Glomerular visceral epithelial cell (primary cell): ENCODE data around the gene CST3.
"Not testable (repeated sequence)": the region's sequence is repeated elsewhere in the genome, so short reads cannot be mapped to it uniquely, and the experiment has no call there.

Source experiments
- DNase-seq: peaks from one replicate; pipeline ENCODE4 v3.0.0-alpha.2; 2016; ENCODE audit errors: extremely low spot score

The CST3 gene

GRCh38 chr20:23637282-23638221, at the start of gene CST3:
Gene CST3 (minus strand): TSS chr20:23637955. CDS start chr20:23637862, 93 bp downstream.
- peak; percentile 94 for DNase-seq

DNA sequence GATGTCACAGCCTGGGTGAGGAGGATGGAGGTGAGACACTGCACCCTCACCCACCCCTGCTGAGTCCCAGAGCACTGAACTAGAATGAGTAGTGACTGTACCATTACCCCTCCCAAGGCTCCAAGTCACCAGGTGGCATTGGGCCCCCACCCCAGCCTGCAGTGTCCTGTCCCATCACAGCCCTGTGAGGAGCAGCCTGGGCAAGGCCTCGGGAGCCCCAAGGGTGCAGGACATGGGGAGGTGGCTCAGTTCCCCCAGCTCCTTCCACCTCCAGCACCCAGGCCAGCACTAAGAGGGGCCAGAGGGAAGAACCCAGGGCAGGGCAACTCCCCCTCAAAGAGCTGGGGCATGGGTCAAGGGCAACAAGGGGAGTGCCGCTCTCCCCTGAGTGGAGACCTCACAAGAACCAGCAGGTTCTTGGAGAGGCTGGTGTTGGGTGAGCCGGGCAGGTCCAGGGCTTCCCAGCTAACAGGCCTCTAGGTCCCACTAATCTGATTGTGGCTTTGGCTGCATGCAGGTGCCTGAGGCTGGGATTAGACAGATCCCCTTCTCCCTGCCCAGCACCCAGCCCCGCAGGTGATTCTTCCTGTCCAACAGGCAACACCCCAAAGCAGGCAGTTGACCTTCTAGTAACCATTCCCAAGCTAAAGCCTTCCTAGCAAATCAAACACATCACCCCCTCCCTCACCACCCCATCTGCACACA, 48.4 kb upstream of the CST3 start:
- DNase-seq = no peak

- not testable (repeated sequence) for DNase-seq
Observed at GRCh38 chr20:23685529-23685896, 47.8 kb upstream of the CST3 start.

DNA sequence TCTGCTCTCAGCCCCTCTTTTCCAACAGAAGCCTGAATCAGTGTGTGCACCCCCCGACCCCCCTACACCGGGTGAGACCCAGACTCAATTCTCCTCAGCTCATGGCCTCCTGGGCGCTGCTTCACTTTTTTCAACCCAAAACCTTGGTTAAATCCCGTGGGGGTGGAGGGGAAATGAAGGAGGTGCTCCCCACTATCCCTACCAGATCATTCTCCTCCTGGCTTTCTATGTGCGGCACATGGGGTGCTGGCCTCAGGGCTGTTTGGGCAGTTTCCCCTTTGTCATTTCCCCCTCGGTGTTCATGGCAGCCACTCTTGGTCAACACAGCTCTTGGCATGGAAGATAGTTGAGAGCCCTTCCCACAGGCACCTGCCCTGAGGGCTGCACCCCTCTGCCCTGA, 46.5 kb upstream of the CST3 start:
- DNase-seq = no peak

DNA sequence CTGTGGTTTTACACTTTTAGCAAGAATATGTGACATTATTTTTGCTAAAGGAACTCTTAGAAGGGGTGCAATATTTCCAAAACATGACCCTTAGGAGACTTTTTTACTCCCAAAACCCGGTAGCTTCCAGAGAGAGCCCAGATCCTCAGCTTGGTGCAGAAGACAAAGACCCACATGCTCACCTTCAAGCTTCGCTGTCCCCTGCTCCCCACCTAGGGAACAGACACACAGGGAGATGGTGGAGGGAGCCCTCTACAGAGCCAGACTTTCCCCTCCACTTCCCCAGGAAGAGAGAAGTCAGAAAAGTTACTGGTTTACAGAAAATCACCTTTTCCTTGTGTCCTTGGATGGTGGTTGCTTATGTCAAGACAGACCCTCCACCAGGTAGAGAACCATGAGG, 46.1 kb upstream of the CST3 start:
- DNase-seq = no peak

GRCh38 chr20:23683281-23683680, 45.5 kb upstream of the CST3 start:
- no peak for DNase-seq

DNA sequence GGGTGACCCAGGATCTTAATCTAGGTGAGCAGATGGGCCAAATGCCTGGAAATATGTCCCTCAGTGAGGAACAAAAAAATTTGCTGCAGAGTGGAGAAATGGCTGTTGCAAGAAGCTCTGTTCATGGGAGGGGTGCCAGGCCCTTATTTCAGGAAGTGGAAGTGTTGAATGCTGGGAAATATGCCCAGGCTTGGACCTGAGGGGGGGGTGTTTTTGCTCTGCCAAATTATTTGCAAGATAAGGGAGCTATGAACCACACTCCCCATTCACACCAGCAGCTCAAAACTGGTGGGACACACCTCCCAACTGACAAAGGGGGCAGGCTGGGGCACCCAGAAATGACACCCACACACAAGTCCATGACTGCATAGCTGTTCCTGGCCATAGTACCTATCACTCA, 42.4 kb upstream of the CST3 start:
- no peak for DNase-seq

DNA sequence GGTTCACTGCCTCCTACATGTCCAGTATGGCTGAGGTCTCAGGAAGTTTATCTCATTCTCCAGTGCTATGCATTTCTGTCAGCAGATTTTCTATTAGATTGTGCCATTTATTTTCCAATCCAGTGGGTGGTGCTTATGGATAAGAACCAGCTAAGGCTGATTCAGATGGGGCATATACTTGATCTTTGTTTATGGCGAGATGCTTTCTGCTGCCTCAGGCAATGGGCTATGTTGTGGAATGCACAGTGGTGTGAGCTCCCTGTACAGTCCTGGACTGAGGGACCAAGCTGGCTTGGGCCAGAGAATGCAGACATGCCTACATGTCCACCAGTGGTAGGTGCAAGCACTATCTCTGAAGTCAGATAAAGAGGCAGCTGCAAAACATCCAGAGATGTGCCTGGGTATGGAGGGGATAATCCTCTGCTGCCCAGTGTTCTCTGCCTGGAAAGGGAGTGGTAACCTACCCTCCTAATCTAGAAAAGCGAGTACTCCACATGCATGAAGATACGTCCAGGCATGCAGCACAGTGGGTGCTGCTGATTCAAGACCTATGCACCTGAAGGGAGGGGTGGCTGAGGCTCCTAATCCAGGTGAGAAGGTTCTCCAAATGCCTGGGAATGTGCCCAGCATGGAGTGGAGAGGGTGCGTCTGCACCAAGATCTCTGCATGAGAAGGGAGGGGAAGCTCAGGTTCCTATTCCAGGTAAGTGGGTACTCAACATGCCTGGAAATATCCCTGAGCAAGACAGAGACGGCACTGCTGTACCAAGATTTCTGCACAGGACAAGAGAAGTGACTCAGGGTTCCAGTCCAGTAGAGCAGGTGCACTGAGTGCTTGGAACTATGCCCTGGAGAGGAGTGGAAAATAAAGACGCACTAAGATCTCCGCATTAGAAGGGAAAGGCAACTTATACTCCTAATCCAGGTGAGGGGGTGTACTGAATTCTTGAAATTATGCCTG, 41.7 kb upstream of the CST3 start:
- no peak for DNase-seq

DNA sequence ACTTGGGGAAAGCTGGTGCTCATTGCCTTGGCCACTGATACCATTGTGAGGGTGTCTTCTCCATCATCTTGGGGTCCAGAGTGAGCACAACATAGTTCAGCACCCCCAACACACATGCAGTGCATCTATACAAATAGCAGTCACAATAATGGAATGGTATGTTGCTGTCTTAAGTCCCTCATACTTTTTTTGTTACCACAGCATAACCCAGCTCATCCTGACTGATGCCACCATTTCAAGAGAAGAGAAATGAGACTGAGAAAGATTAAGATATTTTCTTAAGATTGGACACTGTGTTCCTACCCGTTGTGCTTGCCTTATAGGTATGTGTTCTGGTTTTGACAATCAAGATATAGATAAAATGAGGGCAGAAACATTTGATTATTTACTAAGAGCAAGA, 35.5 kb upstream of the CST3 start:
- no peak for DNase-seq

DNA sequence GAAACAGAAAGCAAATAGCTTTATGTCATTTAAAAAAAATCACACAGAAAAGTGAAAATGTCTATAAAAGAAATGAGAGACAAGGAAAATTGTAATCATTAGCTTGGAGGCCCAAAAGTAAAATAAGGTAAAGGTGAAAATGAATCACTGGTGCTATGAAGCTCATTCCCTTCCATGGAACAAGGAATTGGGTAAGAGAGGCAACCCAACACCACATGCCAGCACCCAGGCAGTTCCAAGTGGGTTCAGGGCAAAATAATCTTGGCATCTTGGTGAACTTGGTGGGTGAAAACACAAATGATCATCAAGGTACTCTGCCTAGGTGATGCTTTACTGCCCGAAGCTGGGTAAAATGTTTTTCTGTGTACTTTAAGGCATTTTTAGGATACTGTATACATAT, 34.4 kb upstream of the CST3 start:
- no peak for DNase-seq

DNA sequence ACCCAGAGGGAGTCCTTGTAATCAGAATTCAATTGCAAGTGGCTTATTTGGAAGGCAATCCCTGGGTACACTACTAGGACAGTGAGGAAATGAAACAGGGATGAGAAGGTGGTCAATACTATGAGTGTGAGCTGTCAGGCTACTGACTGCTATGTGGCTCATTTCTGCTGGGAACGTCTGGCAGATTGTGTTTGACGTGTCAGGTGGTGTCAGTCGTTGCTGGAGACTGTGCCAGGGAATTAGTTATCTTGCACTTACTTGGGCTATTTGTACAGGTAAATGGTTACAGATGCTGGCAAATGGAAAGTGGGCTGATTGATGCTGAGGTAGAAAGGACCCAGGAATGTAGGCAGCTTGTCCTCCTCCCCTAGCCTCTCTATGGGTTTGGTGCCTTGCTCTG, 33.7 kb upstream of the CST3 start:
- DNase-seq = no peak

- DNase-seq = no peak
Observed at GRCh38 chr20:23670361-23670760, 32.6 kb upstream of the CST3 start.

DNA sequence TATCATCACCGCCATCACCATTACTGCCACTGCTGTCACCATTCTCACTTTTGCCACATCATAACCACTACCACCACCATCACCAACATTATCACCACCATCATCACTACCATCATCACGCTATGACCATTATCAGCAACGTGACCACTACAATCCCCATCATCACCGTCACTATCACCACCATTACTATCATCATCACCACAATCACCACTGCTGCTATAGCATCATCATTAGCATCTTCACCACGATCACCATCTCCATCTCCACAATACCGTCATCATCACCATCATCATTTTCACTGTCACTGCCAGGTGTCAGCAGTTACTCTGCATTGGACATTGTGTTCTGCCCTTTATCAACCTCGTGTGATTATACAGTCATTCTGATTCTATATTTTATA, 32.1 kb upstream of the CST3 start:
- no peak for DNase-seq

GRCh38 chr20:23669327-23669726, 31.6 kb upstream of the CST3 start:
- no peak for DNase-seq

DNA sequence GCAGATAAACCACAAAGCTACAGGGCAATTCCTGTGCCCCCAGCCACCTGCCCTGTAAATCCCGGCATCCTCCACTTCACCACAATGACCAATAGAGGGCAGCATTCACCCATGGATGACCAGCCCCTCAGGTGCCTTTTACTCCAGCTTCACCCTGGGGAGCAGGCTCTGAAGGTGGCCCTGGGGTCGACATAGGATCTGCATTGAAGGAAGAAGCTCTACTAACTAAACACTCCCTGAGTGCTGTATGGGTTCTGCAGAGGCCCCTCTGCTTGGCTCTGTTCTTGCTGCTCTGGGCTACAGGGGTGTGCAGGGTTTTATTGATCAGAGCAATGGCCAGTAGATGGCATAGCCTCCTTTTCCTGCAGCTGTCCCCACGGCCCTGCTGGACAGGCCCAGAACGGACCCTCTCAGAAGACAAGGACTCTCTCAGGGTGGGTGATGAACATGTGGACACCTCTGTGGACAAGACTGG, 30.8 kb upstream of the CST3 start:
- peak; percentile 69 for DNase-seq

DNA sequence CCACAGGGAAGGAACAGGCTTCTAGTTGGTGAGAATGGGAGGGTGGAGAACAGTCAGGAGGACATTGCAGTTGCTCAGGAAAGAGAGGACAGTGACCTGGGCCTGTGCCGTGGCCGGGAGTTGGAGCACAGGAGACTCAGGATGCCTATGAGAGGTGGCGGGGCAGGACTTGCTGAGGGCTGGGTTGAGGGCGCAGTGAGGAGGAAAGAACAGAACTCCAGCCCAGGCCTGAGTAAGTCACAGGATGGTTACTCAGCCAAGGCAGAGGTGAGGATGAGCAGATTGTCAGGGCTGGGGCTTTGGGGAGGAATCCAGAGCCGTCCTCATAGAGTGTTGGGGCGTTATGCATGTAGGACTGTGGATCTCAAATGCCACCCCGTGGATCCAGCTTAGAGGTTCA, 29.9 kb upstream of the CST3 start:
- no peak for DNase-seq

GRCh38 chr20:23666698-23667097, 28.9 kb upstream of the CST3 start:
- DNase-seq = no peak

- DNase-seq = peak; percentile 29
Observed at GRCh38 chr20:23666189-23666588, 28.4 kb upstream of the CST3 start.

- no peak for DNase-seq
Observed at GRCh38 chr20:23664954-23665353, 27.2 kb upstream of the CST3 start.

GRCh38 chr20:23664046-23664445, 26.3 kb upstream of the CST3 start:
- not testable (repeated sequence) for DNase-seq

GRCh38 chr20:23663180-23663579, 25.4 kb upstream of the CST3 start:
- no peak for DNase-seq
